B cell (primary cell): ENCODE results near the gene DNAJB8.

Source experiments
- EZH2 ChIP-seq: IDR thresholded peaks from 2 replicates; pipeline ENCODE4 v1.6.1; 2012; ENCODE audit warnings: borderline replicate concordance, low read depth, mild to moderate bottlenecking, moderate library complexity, low read length; ENCODE audit not compliant: insufficient read depth, poor library complexity, severe bottlenecking
- TF ChIP-seq, protein P1 (sequence below): fragments of 200-600 bp; IDR thresholded peaks from one replicate; pipeline ENCODE4 v1.8.0; 2022; ENCODE audit warnings: antibody characterized with exemption, mild to moderate bottlenecking

GRCh38 chr3:128456776-128457715, 9.6 kb downstream of the DNAJB8 start:
- TF ChIP-seq, protein P1, sequence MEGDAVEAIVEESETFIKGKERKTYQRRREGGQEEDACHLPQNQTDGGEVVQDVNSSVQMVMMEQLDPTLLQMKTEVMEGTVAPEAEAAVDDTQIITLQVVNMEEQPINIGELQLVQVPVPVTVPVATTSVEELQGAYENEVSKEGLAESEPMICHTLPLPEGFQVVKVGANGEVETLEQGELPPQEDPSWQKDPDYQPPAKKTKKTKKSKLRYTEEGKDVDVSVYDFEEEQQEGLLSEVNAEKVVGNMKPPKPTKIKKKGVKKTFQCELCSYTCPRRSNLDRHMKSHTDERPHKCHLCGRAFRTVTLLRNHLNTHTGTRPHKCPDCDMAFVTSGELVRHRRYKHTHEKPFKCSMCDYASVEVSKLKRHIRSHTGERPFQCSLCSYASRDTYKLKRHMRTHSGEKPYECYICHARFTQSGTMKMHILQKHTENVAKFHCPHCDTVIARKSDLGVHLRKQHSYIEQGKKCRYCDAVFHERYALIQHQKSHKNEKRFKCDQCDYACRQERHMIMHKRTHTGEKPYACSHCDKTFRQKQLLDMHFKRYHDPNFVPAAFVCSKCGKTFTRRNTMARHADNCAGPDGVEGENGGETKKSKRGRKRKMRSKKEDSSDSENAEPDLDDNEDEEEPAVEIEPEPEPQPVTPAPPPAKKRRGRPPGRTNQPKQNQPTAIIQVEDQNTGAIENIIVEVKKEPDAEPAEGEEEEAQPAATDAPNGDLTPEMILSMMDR: no peak
- TF ChIP-seq EZH2: no peak
